ENCODE measurements around the gene NOS1AP. TPM values are rescaled to one million over a fixed set of nuclear protein-coding genes. Genes with fewer than 3 reads are reported as not detected.
"Not testable (repeated sequence)": the region's sequence is repeated elsewhere in the genome, so short reads cannot be mapped to it uniquely, and the experiment has no call there.

The NOS1AP gene
- polyA plus RNA-seq, 1 donor: 2.7 TPM

GRCh38 chr1:162030759-162031280, 38.7 kb upstream of the NOS1AP start:
- no peak overlapping the region for H3K4me3 ChIP-seq (ENCODE audit: low read length)
- H3K4me1 ChIP-seq (ENCODE audit: control insufficient read depth, insufficient read depth, low read length): no peaks in the 10 kb centered on the region
- no peak for DNase-seq
- WGBS (ENCODE audit: insufficient coverage, low lambda C conversion rate): no CpG with 5 or more reads among the region's 3 CpGs
- H3K9me3 ChIP-seq (ENCODE audit: control insufficient read depth, low read depth, low read length): no peaks in the 10 kb centered on the region
- no peak overlapping the region for H3K27ac ChIP-seq (ENCODE audit: low read length)
- H3K36me3 ChIP-seq (ENCODE audit: control insufficient read depth, insufficient read depth, low read length): no peaks in the 10 kb centered on the region
- peaks cover 28% of the 10 kb centered on the region for H3K27me3 ChIP-seq (ENCODE audit: control insufficient read depth, insufficient read depth, low read length)

DNA sequence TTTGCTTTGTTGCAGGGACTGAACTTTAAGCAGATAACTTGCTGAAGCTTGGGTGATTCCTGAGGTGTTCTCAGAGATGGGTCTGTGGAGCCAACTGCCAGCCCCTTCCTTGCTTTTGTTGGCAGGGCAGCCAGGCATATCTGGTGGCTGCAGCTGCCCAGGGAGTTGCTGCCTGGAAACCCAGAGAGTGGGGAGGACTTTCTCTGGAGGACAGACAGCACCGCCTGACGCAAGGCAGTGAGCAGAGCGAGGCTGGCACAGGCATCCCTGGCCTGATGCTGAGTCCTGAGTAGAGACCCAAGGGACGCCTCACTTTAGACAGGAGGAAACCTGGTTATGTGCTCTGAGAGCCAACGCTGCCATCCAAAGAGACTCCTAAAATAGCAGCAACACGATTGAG, 36.1 kb upstream of the NOS1AP start:
- H3K36me3 ChIP-seq (ENCODE audit: control insufficient read depth, insufficient read depth, low read length): no peaks in the 10 kb centered on the region
- no peak overlapping the region for H3K27ac ChIP-seq (ENCODE audit: low read length)
- H3K27me3 ChIP-seq (ENCODE audit: control insufficient read depth, insufficient read depth, low read length): peaks cover 21% of the 10 kb centered on the region
- no peak overlapping the region for H3K4me3 ChIP-seq (ENCODE audit: low read length)
- no peaks in the 10 kb centered on the region for H3K4me1 ChIP-seq (ENCODE audit: control insufficient read depth, insufficient read depth, low read length)
- no CpG with 5 or more reads among the region's 6 CpGs for WGBS (ENCODE audit: insufficient coverage, low lambda C conversion rate)
- no peak for DNase-seq
- no peaks in the 10 kb centered on the region for H3K9me3 ChIP-seq (ENCODE audit: control insufficient read depth, low read depth, low read length)

GRCh38 chr1:162035241-162035640, 34.2 kb upstream of the NOS1AP start:
- WGBS (ENCODE audit: insufficient coverage, low lambda C conversion rate): no CpG with 5 or more reads among the region's 2 CpGs
- no peaks in the 10 kb centered on the region for H3K36me3 ChIP-seq (ENCODE audit: control insufficient read depth, insufficient read depth, low read length)
- no peak for DNase-seq

GRCh38 chr1:162036163-162036562, 33.3 kb upstream of the NOS1AP start:
- no peak for DNase-seq
- no peaks in the 10 kb centered on the region for H3K36me3 ChIP-seq (ENCODE audit: control insufficient read depth, insufficient read depth, low read length)
- no peaks in the 10 kb centered on the region for H3K4me1 ChIP-seq (ENCODE audit: control insufficient read depth, insufficient read depth, low read length)
- H3K9me3 ChIP-seq (ENCODE audit: control insufficient read depth, low read depth, low read length): no peaks in the 10 kb centered on the region
- no peak overlapping the region for H3K4me3 ChIP-seq (ENCODE audit: low read length)
- no CpG with 5 or more reads among the region's 1 CpG for WGBS (ENCODE audit: insufficient coverage, low lambda C conversion rate)
- H3K27ac ChIP-seq (ENCODE audit: low read length): no peak overlapping the region
- H3K27me3 ChIP-seq (ENCODE audit: control insufficient read depth, insufficient read depth, low read length): peaks cover 15% of the 10 kb centered on the region

More at GRCh38 chr1:162035241-162035640, 34.2 kb upstream of the NOS1AP start:
- Histone ChIP-seq H3K4me3 (ENCODE audit: low read length) (no peak overlapping the region), H3K27me3 (ENCODE audit: control insufficient read depth, insufficient read depth, low read length) (peaks cover 15% of the 10 kb centered on the region), H3K4me1 (ENCODE audit: control insufficient read depth, insufficient read depth, low read length) (no peaks in the 10 kb centered on the region), H3K9me3 (ENCODE audit: control insufficient read depth, low read depth, low read length) (no peaks in the 10 kb centered on the region), H3K27ac (ENCODE audit: low read length) (no peak overlapping the region)

- no peak overlapping the region for H3K4me3 ChIP-seq (ENCODE audit: low read length)
- peaks cover 9% of the 10 kb centered on the region for H3K27me3 ChIP-seq (ENCODE audit: control insufficient read depth, insufficient read depth, low read length)
- WGBS (ENCODE audit: insufficient coverage, low lambda C conversion rate): no CpG with 5 or more reads among the region's 1 CpG
- peaks cover 5% of the 10 kb centered on the region for H3K9me3 ChIP-seq (ENCODE audit: control insufficient read depth, low read depth, low read length)
- H3K27ac ChIP-seq (ENCODE audit: low read length): no peak overlapping the region
- DNase-seq: no peak
- H3K36me3 ChIP-seq (ENCODE audit: control insufficient read depth, insufficient read depth, low read length): no peaks in the 10 kb centered on the region
- no peaks in the 10 kb centered on the region for H3K4me1 ChIP-seq (ENCODE audit: control insufficient read depth, insufficient read depth, low read length)
Observed at GRCh38 chr1:162038624-162039023, 30.9 kb upstream of the NOS1AP start.

DNA sequence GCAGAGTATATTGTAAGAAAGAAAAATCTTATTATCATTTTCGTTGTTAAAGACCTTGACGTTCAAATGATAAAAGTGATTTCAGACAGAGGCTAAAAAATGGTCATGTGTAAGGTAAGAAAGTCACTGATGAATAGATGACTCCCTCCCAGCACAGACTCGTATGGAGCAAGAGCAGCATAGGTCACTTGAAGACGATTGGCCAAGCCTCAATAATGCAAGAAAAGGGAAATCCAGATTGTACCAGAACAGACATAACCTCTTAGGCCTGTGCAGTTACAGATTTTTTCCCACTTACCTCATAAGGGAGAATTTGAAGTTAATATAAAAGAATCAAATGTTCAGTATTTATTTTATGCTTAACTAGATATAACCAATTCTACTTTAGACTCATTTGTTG, 29.5 kb upstream of the NOS1AP start:
- Histone ChIP-seq H3K4me3 (ENCODE audit: low read length) (no peak overlapping the region), H3K27ac (ENCODE audit: low read length) (no peak overlapping the region), H3K36me3 (ENCODE audit: control insufficient read depth, insufficient read depth, low read length) (no peaks in the 10 kb centered on the region), H3K4me1 (ENCODE audit: control insufficient read depth, insufficient read depth, low read length) (no peaks in the 10 kb centered on the region), H3K27me3 (ENCODE audit: control insufficient read depth, insufficient read depth, low read length) (peaks cover under 1% of the 10 kb centered on the region), H3K9me3 (ENCODE audit: control insufficient read depth, low read depth, low read length) (peaks cover 5% of the 10 kb centered on the region)
- DNase-seq: no peak
- no CpG with 5 or more reads among the region's 4 CpGs for WGBS (ENCODE audit: insufficient coverage, low lambda C conversion rate)

DNA sequence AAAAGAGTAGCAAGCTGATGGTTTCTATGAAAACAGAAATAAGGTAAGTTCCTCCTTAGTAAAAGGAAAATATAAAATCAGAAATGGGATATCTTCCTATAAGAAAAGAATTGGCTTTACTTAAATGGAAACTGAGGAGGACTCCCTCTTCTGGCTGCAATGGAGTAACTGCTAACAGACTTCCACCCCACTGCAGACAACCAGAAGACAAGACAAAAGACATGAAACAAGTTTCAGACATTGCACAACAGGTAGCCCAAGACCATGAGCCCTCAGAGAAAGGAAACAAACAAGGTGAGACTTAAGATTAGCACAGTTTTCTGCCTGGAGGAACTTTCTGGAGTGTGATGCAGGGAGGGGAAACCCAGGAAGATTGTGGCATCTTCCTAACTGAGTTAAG, 28.8 kb upstream of the NOS1AP start:
- H3K27ac ChIP-seq (ENCODE audit: low read length): no peak overlapping the region
- H3K4me1 ChIP-seq (ENCODE audit: control insufficient read depth, insufficient read depth, low read length): no peaks in the 10 kb centered on the region
- H3K9me3 ChIP-seq (ENCODE audit: control insufficient read depth, low read depth, low read length): peaks cover 5% of the 10 kb centered on the region
- DNase-seq: peak in 1 of 2 donors; percentile 11
- H3K4me3 ChIP-seq (ENCODE audit: low read length): no peak overlapping the region
- no peaks in the 10 kb centered on the region for H3K36me3 ChIP-seq (ENCODE audit: control insufficient read depth, insufficient read depth, low read length)
- H3K27me3 ChIP-seq (ENCODE audit: control insufficient read depth, insufficient read depth, low read length): no peaks in the 10 kb centered on the region

- no peak for DNase-seq
- H3K4me1 ChIP-seq (ENCODE audit: control insufficient read depth, insufficient read depth, low read length): no peaks in the 10 kb centered on the region
- no peaks in the 10 kb centered on the region for H3K36me3 ChIP-seq (ENCODE audit: control insufficient read depth, insufficient read depth, low read length)
- no CpG with 5 or more reads among the region's 1 CpG for WGBS (ENCODE audit: insufficient coverage, low lambda C conversion rate)
- H3K27ac ChIP-seq (ENCODE audit: low read length): no peak overlapping the region
- no peaks in the 10 kb centered on the region for H3K27me3 ChIP-seq (ENCODE audit: control insufficient read depth, insufficient read depth, low read length)
- peaks cover 5% of the 10 kb centered on the region for H3K9me3 ChIP-seq (ENCODE audit: control insufficient read depth, low read depth, low read length)
- no peak overlapping the region for H3K4me3 ChIP-seq (ENCODE audit: low read length)
Observed at GRCh38 chr1:162042361-162042760, 27.1 kb upstream of the NOS1AP start.

DNA sequence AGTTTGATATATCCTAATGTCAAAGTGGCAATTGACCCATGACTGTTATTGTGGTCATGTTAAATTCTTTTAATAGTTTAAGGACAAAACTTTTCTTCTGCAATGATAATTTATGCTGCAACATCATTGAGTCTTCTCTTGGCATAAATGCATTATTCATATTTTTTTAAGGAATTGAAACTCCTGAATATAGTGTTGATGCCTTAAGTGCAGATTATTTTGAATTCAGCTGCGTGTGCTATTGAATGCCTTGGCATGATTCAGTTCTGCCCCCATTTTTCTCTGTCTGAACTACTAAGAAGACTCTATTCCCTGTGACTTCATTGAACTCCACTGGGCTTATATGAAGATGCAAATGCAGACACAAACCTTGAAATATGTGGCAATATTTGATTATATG, 22.6 kb upstream of the NOS1AP start:
- Histone ChIP-seq H3K4me3 (ENCODE audit: low read length) (no peak overlapping the region), H3K9me3 (ENCODE audit: control insufficient read depth, low read depth, low read length) (peaks cover 5% of the 10 kb centered on the region)
- no CpG with 5 or more reads among the region's 1 CpG for WGBS (ENCODE audit: insufficient coverage, low lambda C conversion rate)

DNA sequence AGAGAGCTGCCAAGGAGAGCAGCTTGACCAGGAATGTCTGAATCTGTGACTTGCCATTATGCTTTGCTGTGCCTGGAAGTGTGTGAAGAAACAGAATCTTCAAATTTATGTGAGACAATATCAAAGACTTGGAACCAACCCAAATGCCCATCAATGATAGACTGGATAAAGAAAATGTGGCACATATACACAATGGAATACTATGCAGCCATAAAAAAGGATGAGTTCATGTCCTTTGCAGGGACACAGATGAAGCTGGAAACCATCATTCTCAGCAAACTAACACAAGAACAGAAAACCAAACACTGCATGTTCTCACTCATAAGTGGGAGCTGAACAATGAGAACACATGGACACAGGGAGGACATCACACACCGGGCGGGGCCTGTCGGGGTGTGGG, 15.5 kb upstream of the NOS1AP start:
- H3K27ac ChIP-seq (ENCODE audit: low read length); H3K9me3 ChIP-seq (ENCODE audit: control insufficient read depth, low read depth, low read length); H3K36me3 ChIP-seq (ENCODE audit: control insufficient read depth, insufficient read depth, low read length); H3K27me3 ChIP-seq (ENCODE audit: control insufficient read depth, insufficient read depth, low read length); H3K4me1 ChIP-seq (ENCODE audit: control insufficient read depth, insufficient read depth, low read length); H3K4me3 ChIP-seq (ENCODE audit: low read length); DNase-seq: not testable (repeated sequence)
- no CpG with 5 or more reads among the region's 3 CpGs for WGBS (ENCODE audit: insufficient coverage, low lambda C conversion rate)

More for the DNA sequence above, 22.6 kb upstream of the NOS1AP start:
- no peaks in the 10 kb centered on the region for H3K4me1 ChIP-seq (ENCODE audit: control insufficient read depth, insufficient read depth, low read length)
- no peak for DNase-seq
- peaks cover 2% of the 10 kb centered on the region for H3K27me3 ChIP-seq (ENCODE audit: control insufficient read depth, insufficient read depth, low read length)
- no peaks in the 10 kb centered on the region for H3K36me3 ChIP-seq (ENCODE audit: control insufficient read depth, insufficient read depth, low read length)
- no peak overlapping the region for H3K27ac ChIP-seq (ENCODE audit: low read length)

DNA sequence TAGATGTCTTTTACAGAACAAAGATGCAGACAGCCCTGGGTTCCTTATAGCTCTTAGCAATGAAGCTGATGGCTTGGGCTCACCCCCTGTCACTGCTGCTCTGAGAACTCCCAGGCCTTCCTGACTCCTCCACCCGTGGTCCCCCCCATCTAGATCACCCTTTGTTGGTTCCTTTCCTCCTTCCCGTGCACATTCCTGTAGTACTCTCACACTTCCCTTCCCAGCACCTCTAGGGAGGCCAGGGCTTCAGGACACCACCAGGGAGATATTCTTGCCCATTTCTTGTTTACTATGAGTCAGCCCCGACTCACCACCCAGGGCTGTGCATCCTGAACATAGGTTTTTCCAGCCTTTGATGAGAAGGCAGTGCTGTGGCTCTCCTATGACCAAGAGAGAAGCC, 14.4 kb upstream of the NOS1AP start:
- H3K9me3 ChIP-seq (ENCODE audit: control insufficient read depth, low read depth, low read length): no peaks in the 10 kb centered on the region
- no peaks in the 10 kb centered on the region for H3K27me3 ChIP-seq (ENCODE audit: control insufficient read depth, insufficient read depth, low read length)
- DNase-seq: no peak
- no CpG with 5 or more reads among the region's 3 CpGs for WGBS (ENCODE audit: insufficient coverage, low lambda C conversion rate)
- H3K27ac ChIP-seq (ENCODE audit: low read length): no peak overlapping the region
- H3K36me3 ChIP-seq (ENCODE audit: control insufficient read depth, insufficient read depth, low read length): no peaks in the 10 kb centered on the region
- no peaks in the 10 kb centered on the region for H3K4me1 ChIP-seq (ENCODE audit: control insufficient read depth, insufficient read depth, low read length)
- no peak overlapping the region for H3K4me3 ChIP-seq (ENCODE audit: low read length)
